ENCODE data around the gene IL23A.
A peak's percentile ranks its signal among the peaks of the same experiment; 100 is the strongest.
"Not testable (repeated sequence)": the region's sequence is repeated elsewhere in the genome, so short reads cannot be mapped to it uniquely, and the experiment has no call there.

IL23A gene

GRCh38 chr12:56338308-56339157, at the start of gene IL23A:
Gene IL23A, plus strand, starts transcription at chr12:56338884. Its CDS starts 161 bp downstream, at chr12:56339045.
- no peak for DNase-seq

GRCh38 chr12:56293795-56294194, 44.9 kb upstream of the IL23A start:
- no peak for DNase-seq

GRCh38 chr12:56296295-56296694, 42.4 kb upstream of the IL23A start:
- no peak for DNase-seq

GRCh38 chr12:56297400-56297799, 41.3 kb upstream of the IL23A start:
- DNase-seq = no peak

GRCh38 chr12:56298828-56299227, 39.9 kb upstream of the IL23A start:
- no peak for DNase-seq

GRCh38 chr12:56299308-56299852, 39.3 kb upstream of the IL23A start:
- no peak for DNase-seq

- DNase-seq = peak; percentile 63
Observed at GRCh38 chr12:56299853-56300643, 38.6 kb upstream of the IL23A start, which contains the start of gene CS. Gene CS, minus strand, starts transcription at chr12:56300330. Its CDS starts 129 bp downstream, at chr12:56300201.

GRCh38 chr12:56300644-56301464, 37.8 kb upstream of the IL23A start:
- DNase-seq = no peak

GRCh38 chr12:56304276-56304675, 34.4 kb upstream of the IL23A start:
- DNase-seq = no peak

- DNase-seq = no peak
Observed at GRCh38 chr12:56304872-56305590, 33.7 kb upstream of the IL23A start.

- no peak for DNase-seq
Observed at GRCh38 chr12:56307221-56307965, 31.3 kb upstream of the IL23A start.

- DNase-seq = no peak
Observed at GRCh38 chr12:56308714-56309113, 30.0 kb upstream of the IL23A start.

- no peak for DNase-seq
Observed at GRCh38 chr12:56311003-56311402, 27.7 kb upstream of the IL23A start.

GRCh38 chr12:56315249-56315621, 23.4 kb upstream of the IL23A start:
- DNase-seq = no peak

- DNase-seq = peak; percentile 76
Observed at GRCh38 chr12:56315622-56316473, 22.8 kb upstream of the IL23A start, which contains the start of gene CNPY2. Gene CNPY2, minus strand, starts transcription at chr12:56315988. Its CDS starts 771 bp downstream, at chr12:56315217.

- no peak for DNase-seq
Observed at GRCh38 chr12:56317675-56318074, 21.0 kb upstream of the IL23A start.

GRCh38 chr12:56321027-56321426, 17.7 kb upstream of the IL23A start:
- DNase-seq = no peak

GRCh38 chr12:56321610-56322009, 17.1 kb upstream of the IL23A start:
- not testable (repeated sequence) for DNase-seq

- DNase-seq = no peak
Observed at GRCh38 chr12:56324206-56324605, 14.5 kb upstream of the IL23A start.

- no peak for DNase-seq
Observed at GRCh38 chr12:56326126-56326525, 12.6 kb upstream of the IL23A start.
